HL-60 (cell line): ENCODE data around the gene RIBC1.
"Not testable (repeated sequence)": the region's sequence is repeated elsewhere in the genome, so short reads cannot be mapped to it uniquely, and the experiment has no call there.

Experiments used
- DNase-seq, 2 experiments: peaks; one replicate each; pipeline ENCODE4 v3.0.0-alpha.2; 2010 to 2020; ENCODE audit warnings: low read depth in 1 of 2, low spot score in 1 of 2
- H3K27ac ChIP-seq: fragments of 250-450 bp; sonication (Bioruptor Pico); replicated peaks from 2 replicates; pipeline ENCODE4 v1.5.1; 2020; ENCODE audit warnings: mild to moderate bottlenecking, moderate library complexity
- H3K27me3 ChIP-seq: fragments of 250-450 bp; sonication (Bioruptor Pico); 2 replicates; pipeline ENCODE4 v1.5.1; 2021; ENCODE audit warnings: mild to moderate bottlenecking, moderate library complexity; ENCODE audit not compliant: insufficient read depth, poor library complexity, severe bottlenecking
- H3K4me3 ChIP-seq: replicated peaks from 2 replicates; pipeline ENCODE4 v1.5.1; 2011; ENCODE audit warnings: mild to moderate bottlenecking, control low read depth, low read length; ENCODE audit not compliant: insufficient read depth
- CTCF ChIP-seq: IDR thresholded peaks from one replicate; pipeline ENCODE4 v1.5.1; 2011; ENCODE audit warnings: low read length, control low read depth, inconsistent platforms; ENCODE audit not compliant: insufficient read depth
- GABPA ChIP-seq: IDR thresholded peaks from 2 replicates; pipeline ENCODE4 v1.6.1; 2012; ENCODE audit warnings: low read depth
- POLR2AphosphoS5 ChIP-seq: IDR thresholded peaks from 2 replicates; pipeline ENCODE4 v1.6.1; 2012; ENCODE audit warnings: low read depth
- SPI1 ChIP-seq: IDR thresholded peaks from 2 replicates; pipeline ENCODE4 v1.6.1; 2012; ENCODE audit warnings: low read depth, mild to moderate bottlenecking, borderline replicate concordance
- TF ChIP-seq, protein P1 (sequence below): IDR thresholded peaks from 2 replicates; pipeline ENCODE4 v1.6.1; 2012; ENCODE audit warnings: low read depth; ENCODE audit not compliant: insufficient replicate concordance

The RIBC1 gene

GRCh38 chrX:53458082-53458481 is 35.4 kb downstream of the RIBC1 start:
- H3K27ac ChIP-seq = no peak overlapping the region
- H3K4me3 ChIP-seq = no peak overlapping the region
- TF ChIP-seq GABPA = no peak
- no peak for TF ChIP-seq CTCF
- TF ChIP-seq SPI1 = no peak
- no peak for TF ChIP-seq POLR2AphosphoS5
- TF ChIP-seq, protein P1, sequence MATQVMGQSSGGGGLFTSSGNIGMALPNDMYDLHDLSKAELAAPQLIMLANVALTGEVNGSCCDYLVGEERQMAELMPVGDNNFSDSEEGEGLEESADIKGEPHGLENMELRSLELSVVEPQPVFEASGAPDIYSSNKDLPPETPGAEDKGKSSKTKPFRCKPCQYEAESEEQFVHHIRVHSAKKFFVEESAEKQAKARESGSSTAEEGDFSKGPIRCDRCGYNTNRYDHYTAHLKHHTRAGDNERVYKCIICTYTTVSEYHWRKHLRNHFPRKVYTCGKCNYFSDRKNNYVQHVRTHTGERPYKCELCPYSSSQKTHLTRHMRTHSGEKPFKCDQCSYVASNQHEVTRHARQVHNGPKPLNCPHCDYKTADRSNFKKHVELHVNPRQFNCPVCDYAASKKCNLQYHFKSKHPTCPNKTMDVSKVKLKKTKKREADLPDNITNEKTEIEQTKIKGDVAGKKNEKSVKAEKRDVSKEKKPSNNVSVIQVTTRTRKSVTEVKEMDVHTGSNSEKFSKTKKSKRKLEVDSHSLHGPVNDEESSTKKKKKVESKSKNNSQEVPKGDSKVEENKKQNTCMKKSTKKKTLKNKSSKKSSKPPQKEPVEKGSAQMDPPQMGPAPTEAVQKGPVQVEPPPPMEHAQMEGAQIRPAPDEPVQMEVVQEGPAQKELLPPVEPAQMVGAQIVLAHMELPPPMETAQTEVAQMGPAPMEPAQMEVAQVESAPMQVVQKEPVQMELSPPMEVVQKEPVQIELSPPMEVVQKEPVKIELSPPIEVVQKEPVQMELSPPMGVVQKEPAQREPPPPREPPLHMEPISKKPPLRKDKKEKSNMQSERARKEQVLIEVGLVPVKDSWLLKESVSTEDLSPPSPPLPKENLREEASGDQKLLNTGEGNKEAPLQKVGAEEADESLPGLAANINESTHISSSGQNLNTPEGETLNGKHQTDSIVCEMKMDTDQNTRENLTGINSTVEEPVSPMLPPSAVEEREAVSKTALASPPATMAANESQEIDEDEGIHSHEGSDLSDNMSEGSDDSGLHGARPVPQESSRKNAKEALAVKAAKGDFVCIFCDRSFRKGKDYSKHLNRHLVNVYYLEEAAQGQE = no peak
- no peaks in the 10 kb centered on the region for H3K27me3 ChIP-seq
- DNase-seq = no peak

- not testable (repeated sequence) for H3K27me3 ChIP-seq, H3K27ac ChIP-seq, H3K4me3 ChIP-seq, DNase-seq
These were observed 46.0 kb downstream of the RIBC1 start for GRCh38 chrX:53468659-53469058.

GRCh38 chrX:53471346-53471745 is 48.7 kb downstream of the RIBC1 start:
- Histone ChIP-seq H3K27me3 (no peaks in the 10 kb centered on the region), H3K4me3 (no peak overlapping the region), H3K27ac (no peak overlapping the region)
- TF ChIP-seq GABPA = no peak
- TF ChIP-seq POLR2AphosphoS5 = no peak
- no peak for TF ChIP-seq CTCF
- TF ChIP-seq, protein P1 = no peak
- no peak for TF ChIP-seq SPI1
- DNase-seq = no peak

DNA sequence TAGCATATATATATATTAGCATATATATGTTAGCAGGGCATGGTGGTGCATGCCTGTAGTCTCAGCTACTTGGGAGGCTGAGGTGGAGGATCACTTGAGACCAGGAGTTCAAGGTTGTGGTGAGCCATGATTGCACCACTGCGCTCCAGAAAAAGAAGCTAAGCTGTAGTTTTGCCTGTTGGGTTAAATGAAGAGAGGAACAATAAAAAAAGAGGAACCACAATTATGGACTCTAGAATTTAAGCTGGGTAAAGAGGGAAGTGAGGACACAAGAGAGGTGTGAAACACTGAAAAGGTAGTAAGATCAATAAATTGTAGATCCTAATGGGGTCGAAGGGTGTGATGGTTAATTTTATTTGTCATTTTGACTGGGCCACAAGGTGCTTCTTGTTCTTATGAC is 52.0 kb downstream of the RIBC1 start:
- TF ChIP-seq GABPA (no peak), SPI1 (peak; percentile 94)
- H3K27ac ChIP-seq = no peak overlapping the region
- no peak overlapping the region for H3K4me3 ChIP-seq
- no peaks in the 10 kb centered on the region for H3K27me3 ChIP-seq
- DNase-seq = peak; percentile 30 to 88

GRCh38 chrX:53476371-53476770 is 53.7 kb downstream of the RIBC1 start:
- H3K27ac ChIP-seq = no peak overlapping the region
- H3K4me3 ChIP-seq = no peak overlapping the region
- no peak for DNase-seq
- no peak for TF ChIP-seq GABPA
- H3K27me3 ChIP-seq = no peaks in the 10 kb centered on the region
